Activated CD8-positive, alpha-beta memory T cell treated with anti-CD3 and anti-CD28 coated beads for 24 hours (primary cell): ENCODE data around the gene HOXA4.

Experiments used
- DNase-seq: peaks from one replicate; pipeline ENCODE4 v3.0.0-alpha.2; 2020

The HOXA4 gene

GRCh38 chr7:27169658-27170425 is 39.3 kb upstream of the HOXA4 start:
- DNase-seq: no peak

- DNase-seq: peak; percentile 72
Measured at GRCh38 chr7:27168265-27168947, 37.8 kb upstream of the HOXA4 start.

- no peak for DNase-seq
Measured at GRCh38 chr7:27167916-27168264, 37.3 kb upstream of the HOXA4 start.

GRCh38 chr7:27166531-27167505 is 36.3 kb upstream of the HOXA4 start:
- DNase-seq: no peak

GRCh38 chr7:27165996-27166530 is 35.5 kb upstream of the HOXA4 start:
- no peak for DNase-seq

GRCh38 chr7:27165089-27165995 is 34.8 kb upstream of the HOXA4 start, which contains the start of gene HOXA9:
HOXA9 (minus strand) TSS chr7:27165537; CDS start chr7:27165457, 80 bp downstream.
- DNase-seq: peak; percentile 71

- DNase-seq: no peak
Measured at GRCh38 chr7:27164367-27165088, 34.0 kb upstream of the HOXA4 start.

- no peak for DNase-seq
Measured at GRCh38 chr7:27164045-27164366, 33.4 kb upstream of the HOXA4 start.

GRCh38 chr7:27163288-27164044 is 32.9 kb upstream of the HOXA4 start:
- DNase-seq: no peak

- DNase-seq: no peak
Measured at GRCh38 chr7:27162561-27163287, 32.2 kb upstream of the HOXA4 start.

- DNase-seq: no peak
Measured at GRCh38 chr7:27161721-27162560, 31.4 kb upstream of the HOXA4 start.

GRCh38 chr7:27161214-27161720 is 30.7 kb upstream of the HOXA4 start:
- no peak for DNase-seq

- peak; percentile 96 for DNase-seq
Measured at GRCh38 chr7:27160546-27161213, 30.1 kb upstream of the HOXA4 start.

- peak; percentile 76 for DNase-seq
Measured at GRCh38 chr7:27160145-27160545, 29.6 kb upstream of the HOXA4 start.

GRCh38 chr7:27159266-27160144 is 28.9 kb upstream of the HOXA4 start:
- DNase-seq: peak; percentile 57

- peak; percentile 60 for DNase-seq
Measured at GRCh38 chr7:27158436-27159265, 28.1 kb upstream of the HOXA4 start.
